Fibroblast of skin of right biceps (primary cell): ENCODE results near the gene EPHB1.

Experiments
- DNase-seq: peaks from one replicate; pipeline ENCODE4 v3.0.0-alpha.2; 2013

Gene EPHB1

GRCh38 chr3:134887536-134887935, 92.5 kb downstream of the EPHB1 start:
- no peak for DNase-seq

GRCh38 chr3:134892326-134892725, 97.3 kb downstream of the EPHB1 start:
- no peak for DNase-seq

GRCh38 chr3:134892761-134893160, 97.7 kb downstream of the EPHB1 start:
- DNase-seq: no peak

DNA sequence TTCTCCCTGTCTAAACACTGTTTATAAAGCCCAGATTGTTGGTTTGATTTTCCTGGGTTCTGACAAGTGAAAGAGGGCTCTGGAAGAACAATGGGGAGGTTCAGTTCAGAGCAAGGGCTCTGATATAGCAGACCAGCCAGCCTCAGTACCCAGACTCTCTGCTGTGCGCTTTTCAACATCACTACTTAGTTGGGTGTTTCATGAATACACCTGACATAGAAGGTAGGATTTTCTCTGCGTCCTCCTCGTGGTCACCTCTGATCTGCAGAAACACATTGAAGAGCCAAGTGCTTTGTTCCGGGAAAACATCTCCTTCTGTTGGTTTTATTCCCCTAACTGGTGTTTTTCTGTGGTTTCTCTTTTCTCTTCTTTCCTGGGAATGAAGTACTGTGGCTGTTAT, 99.5 kb downstream of the EPHB1 start:
- no peak for DNase-seq

GRCh38 chr3:134895181-134895580, 100.1 kb downstream of the EPHB1 start:
- no peak for DNase-seq

DNA sequence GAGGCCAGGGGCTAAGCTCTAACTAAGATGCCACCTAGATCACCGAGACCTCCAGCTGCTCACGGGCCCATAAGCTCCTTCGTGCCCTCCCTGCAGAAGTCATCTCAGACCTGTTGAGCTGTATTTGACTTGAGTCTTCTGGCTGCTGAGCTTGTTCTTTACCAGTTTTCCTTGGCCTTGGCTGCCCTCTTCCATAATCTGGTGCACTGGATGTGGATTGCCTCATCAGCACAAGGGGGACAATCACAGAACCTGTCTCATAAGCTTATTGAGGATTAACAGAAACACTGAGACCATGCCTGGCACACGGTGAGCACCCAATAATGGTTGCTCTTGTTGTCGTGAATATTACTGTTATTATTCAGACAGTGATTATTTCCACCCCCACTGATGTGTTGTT, 101.1 kb downstream of the EPHB1 start:
- no peak for DNase-seq

DNA sequence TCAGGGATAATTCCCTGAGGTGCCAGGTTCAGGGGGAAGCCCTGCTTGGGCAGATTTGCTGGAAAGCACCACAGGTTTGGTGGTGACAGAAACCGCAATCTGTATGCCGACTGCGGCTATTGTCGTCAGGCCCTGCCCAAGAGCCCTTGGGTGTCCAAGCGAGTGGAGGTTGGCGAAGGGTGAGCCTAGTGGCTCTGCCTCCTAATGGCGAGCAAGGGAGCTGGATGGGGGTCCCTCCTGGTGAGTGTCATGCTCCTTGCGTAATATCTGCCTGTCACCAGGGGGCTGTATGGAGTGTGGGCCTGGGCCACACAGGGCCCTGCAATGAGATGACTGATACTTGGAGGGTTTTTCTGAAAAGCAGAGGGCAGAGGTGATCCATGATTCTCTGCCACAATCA, 101.6 kb downstream of the EPHB1 start:
- DNase-seq: no peak

DNA sequence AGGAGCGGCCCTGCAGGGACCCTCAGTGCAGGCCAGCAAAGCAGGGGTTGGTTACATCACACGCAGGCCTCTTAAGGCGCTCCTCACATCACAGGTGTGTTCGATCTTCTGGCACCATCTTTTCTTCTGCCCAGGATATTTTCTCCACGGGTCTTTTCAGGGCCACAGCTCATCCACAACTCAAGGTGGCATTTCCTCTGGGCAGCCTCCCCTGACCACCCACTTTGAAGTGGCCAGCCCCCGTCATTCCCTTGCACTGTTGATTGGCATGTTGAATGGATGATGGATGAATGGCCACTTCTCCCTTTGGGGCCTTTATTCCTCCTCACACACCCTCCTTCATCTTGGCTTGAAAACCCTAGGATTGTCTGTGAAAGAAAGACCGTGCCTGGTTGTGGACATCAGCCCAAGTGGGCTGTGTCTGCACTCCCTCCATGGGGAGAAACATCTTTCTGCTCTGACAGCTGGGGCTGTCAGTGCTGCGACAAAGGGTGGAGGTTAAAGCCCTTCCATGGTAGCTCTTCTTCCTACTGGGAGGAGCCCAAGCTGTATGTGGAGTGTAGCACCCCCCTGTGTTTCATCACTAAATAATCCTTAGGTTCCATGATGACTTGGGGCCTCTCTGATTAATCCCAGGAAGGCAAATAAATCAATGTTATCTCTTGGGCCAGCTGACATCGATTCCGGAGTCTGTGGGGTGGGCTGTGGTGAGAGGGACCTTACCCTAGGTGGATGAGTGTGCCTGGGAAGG, 102.5 kb downstream of the EPHB1 start:
- DNase-seq: no peak

GRCh38 chr3:134898181-134898754, 103.2 kb downstream of the EPHB1 start:
- no peak for DNase-seq

- DNase-seq: no peak
These were observed 104.7 kb downstream of the EPHB1 start for GRCh38 chr3:134899786-134900185.

DNA sequence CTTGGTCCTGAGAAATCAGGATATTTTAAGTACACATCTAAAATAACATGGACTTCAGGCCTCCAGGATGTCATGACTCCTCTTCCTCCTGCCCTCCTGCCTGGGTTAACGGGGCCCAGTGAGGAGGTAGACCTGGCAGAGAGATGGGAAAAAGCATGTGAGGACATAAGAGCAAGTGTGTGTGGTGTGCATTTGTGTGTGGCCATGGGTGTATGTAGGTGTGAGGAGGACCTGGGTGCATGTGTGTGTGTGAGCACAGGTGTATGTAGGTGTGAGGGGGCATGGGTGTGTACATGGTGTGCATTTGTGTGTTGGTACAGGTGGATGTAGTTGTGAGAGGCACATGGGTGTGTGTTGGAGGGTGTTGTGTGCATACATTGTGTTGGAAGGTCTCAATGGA, 105.4 kb downstream of the EPHB1 start:
- DNase-seq: no peak

- no peak for DNase-seq
These were observed 106.4 kb downstream of the EPHB1 start for GRCh38 chr3:134901461-134901860.

DNA sequence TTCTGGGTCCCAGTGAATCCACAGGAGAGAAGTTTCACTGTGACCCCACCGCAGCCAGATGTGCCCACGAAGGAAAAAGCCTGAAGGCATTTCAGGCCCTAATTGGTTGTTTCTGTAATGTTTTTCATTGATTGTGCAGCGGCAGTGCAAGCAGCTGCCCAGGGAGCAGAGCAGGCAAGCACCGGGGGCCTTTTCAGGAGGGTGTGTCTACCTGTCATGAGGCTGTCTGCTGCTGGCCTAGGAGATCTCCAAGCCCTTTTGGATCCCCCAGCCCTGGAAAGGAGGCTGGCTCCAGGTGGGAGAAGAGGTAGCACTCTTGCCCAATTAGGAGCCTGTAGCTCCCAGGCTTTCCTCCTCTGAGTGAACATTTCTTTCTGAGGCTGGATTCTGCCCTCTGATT, 108.8 kb downstream of the EPHB1 start:
- DNase-seq: no peak

GRCh38 chr3:134904241-134904771, 109.2 kb downstream of the EPHB1 start:
- DNase-seq: no peak

DNA sequence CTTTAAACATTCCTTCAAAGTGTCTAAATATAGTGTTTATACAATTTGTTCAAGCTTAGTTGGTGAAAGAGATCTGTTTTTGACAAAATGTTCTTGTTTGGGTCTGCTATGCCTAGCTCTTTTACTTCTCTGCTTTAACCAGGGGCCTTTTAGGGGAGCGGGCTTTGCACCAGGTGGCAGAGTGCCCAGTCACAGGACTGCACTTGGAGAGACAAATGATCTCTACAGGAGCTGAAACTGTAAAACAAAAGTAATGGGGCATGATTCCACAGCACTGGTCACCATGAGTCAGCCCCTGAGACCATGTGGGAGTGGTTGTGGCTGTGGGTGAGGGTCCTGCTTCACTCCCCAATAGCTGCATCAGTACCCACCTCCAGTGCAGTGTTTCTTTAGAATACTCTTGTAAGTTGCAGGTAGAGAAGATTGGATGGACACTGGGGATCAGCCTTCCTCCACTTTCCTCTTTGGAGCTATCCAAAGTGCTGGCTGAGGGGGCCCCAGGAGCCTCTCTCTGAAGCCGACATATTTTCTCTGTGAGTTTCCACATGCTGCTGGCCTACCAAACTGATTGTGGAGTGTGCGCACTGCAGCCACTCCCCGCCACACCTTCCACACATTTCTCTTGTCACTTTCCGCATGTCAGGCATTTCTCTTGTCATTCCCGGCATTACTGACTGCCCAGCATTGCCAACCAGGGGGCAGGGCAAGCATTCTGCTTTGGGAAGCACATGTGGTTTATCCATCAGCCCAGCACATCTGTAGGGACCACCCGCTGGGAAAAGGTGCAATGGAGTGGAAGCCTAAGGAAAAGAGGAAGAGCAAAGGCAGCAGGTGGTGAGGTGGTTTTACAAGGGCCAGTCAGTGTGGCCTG, 110.0 kb downstream of the EPHB1 start:
- no peak for DNase-seq

DNA sequence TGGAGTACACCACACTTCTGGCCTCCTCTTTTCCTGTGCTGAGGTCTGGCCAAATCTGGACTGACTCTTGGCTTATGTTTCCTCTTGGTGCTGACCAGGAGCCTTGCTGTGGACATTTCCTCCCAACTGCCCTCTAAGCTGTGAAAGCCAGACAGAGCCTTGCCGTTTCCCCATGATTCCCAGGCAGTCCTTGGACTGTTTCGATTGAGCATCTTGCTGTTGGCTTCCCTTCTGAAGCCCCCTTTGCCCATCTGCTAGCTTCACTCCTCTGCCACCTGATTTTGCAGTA, 110.5 kb downstream of the EPHB1 start:
- DNase-seq: no peak

DNA sequence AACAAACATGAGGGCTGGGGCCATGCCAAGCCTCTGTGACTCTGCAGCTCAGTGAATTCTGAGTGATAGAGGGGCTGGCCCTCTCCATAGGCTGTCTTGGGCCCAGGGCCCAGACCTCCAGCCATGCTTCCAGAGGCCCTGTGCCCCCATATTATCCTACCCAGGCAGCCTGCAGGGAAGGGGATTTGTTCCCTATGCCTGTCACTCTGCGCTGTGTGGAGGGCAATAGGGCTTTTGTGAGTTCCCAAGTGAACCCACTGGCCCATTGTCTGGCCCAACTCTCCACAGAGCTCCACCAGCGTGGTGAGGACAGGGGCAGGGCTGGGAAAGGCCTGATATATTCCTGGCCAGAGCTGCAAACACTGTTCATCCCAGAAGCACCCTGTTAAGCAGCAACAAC, 113.2 kb downstream of the EPHB1 start:
- no peak for DNase-seq

GRCh38 chr3:134910026-134910425, 115.0 kb downstream of the EPHB1 start:
- DNase-seq: no peak

DNA sequence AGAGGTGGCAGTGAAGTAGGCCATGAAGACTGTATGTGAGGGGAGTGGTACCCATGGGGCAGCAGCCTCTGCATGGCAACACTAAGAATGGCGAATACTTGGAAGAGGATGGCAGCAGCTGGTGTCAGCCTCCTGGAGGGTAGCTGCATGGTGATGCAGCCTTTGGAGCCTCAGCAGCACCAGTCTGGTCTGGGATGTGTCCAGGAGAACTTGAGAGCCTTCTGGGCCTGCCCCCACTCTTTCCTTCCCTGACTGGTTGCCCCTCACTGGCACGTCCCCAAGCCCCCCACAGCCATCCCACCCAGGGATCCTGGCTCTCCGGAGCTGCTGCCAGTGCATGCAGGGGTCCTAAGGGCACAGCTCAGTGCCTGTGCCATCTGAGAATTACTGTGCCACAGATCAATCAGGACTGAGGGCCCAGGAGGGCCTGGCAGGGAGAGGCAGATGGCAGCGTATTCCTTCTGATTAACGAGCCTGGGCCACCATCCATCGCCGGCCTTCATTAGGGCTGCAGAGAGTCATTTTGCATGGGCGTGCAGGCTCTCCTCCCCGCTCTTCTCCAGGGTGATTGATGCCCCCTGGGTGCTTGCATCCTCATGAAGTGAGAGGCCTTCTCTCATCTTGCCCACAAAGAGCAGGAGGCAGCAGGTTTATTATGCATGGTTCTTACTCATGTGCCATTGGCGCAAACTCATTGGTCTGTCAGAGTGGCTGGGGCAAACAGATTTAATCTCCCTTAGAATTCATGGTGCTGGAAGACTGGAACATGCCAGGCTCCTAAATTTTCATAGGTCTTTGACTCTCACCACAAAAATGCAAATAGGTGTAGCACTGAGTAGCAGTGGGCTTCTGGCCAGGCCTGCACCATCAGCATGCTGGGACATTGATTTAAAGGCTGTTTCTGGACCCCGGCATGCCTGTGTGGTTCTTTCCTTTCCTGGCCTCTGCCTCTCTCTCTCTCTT, 116.8 kb downstream of the EPHB1 start:
- DNase-seq: no peak

GRCh38 chr3:134916276-134916961, 121.4 kb downstream of the EPHB1 start:
- DNase-seq: no peak

DNA sequence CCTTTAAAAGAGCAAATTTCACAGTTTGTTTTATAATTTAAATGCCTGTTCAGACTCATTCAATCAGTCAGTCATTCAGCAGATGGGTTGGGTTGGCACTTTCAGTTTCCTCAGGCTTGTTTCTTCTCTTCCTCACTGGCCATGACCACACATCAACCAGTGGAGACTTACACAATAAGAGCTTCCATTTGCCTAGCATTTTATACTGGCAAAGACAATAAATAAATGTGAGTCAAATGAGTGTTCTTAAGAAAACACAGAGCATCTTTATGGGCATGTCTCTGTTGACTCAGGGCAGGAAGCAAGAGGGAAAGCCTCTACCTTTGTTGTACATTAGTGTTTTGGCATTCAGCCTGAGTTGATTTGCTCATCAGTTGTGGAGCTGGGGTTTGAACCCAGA, 122.6 kb downstream of the EPHB1 start:
- no peak for DNase-seq

DNA sequence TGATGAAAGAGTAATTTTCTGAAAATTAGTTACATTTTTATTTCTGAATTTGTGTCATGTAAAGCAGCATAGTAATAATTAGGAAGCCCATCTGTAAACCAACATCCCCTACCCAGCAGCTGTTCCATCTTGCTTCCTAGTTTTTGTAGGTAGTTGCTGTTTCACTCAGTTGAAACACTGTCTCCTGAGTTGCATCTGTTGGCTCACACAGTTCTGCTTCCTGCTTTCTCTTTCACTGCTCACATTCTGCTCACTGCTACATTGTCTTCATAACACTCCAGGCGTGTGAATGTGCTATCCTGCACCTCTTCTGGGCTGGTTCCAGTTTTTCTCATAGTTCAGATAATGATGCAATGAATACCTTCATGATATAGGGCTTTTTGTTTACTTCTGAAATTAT, 123.4 kb downstream of the EPHB1 start:
- DNase-seq: no peak
